HG02798 (cell line): ENCODE measurements around the gene RYR2.

Source experiments
- ATAC-seq: cut with Tn5 transposase; IDR thresholded peaks from one replicate; pipeline ENCODE4 v1.9.1; 2021; ENCODE audit warnings: mild to moderate bottlenecking; ENCODE audit not compliant: unreplicated experiment, poor library complexity

The RYR2 gene

GRCh38 chr1:237679687-237680086 is 637.7 kb downstream of the RYR2 start:
- no peak for ATAC-seq

GRCh38 chr1:237681210-237681609 is 639.2 kb downstream of the RYR2 start:
- ATAC-seq = no peak

- no peak for ATAC-seq
These were observed 642.3 kb downstream of the RYR2 start for GRCh38 chr1:237684236-237684635.

GRCh38 chr1:237685551-237685950 is 643.6 kb downstream of the RYR2 start:
- ATAC-seq = no peak

- no peak for ATAC-seq
These were observed 645.8 kb downstream of the RYR2 start for GRCh38 chr1:237687804-237688203.

- ATAC-seq = no peak
These were observed 648.7 kb downstream of the RYR2 start for GRCh38 chr1:237690656-237691055.

- ATAC-seq = no peak
These were observed 650.3 kb downstream of the RYR2 start for GRCh38 chr1:237692255-237692654.

GRCh38 chr1:237695878-237696277 is 653.9 kb downstream of the RYR2 start:
- ATAC-seq = no peak

- no peak for ATAC-seq
These were observed 658.2 kb downstream of the RYR2 start for GRCh38 chr1:237700181-237700580.

- no peak for ATAC-seq
These were observed 659.5 kb downstream of the RYR2 start for GRCh38 chr1:237701534-237701933.

GRCh38 chr1:237702161-237702560 is 660.2 kb downstream of the RYR2 start:
- ATAC-seq = peak; percentile 62

GRCh38 chr1:237705462-237705861 is 663.5 kb downstream of the RYR2 start:
- no peak for ATAC-seq

GRCh38 chr1:237709355-237709754 is 667.4 kb downstream of the RYR2 start:
- no peak for ATAC-seq

GRCh38 chr1:237711281-237711680 is 669.3 kb downstream of the RYR2 start:
- no peak for ATAC-seq

- ATAC-seq = no peak
These were observed 670.1 kb downstream of the RYR2 start for GRCh38 chr1:237712082-237712481.

- no peak for ATAC-seq
These were observed 670.7 kb downstream of the RYR2 start for GRCh38 chr1:237712586-237713157.

- ATAC-seq = no peak
These were observed 671.9 kb downstream of the RYR2 start for GRCh38 chr1:237713916-237714315.

GRCh38 chr1:237717106-237717505 is 675.1 kb downstream of the RYR2 start:
- ATAC-seq = no peak

GRCh38 chr1:237730826-237731350 is 688.9 kb downstream of the RYR2 start:
- ATAC-seq = no peak

GRCh38 chr1:237732657-237733056 is 690.7 kb downstream of the RYR2 start:
- no peak for ATAC-seq

- ATAC-seq = peak; percentile 57
These were observed 694.5 kb downstream of the RYR2 start for GRCh38 chr1:237736372-237737029.

GRCh38 chr1:237737448-237737847 is 695.5 kb downstream of the RYR2 start:
- no peak for ATAC-seq
